Dendritic cell treated with granulocyte-macrophage colony-stimulating factor and Interleukin-4, amounts not matched to agents 40 ng/mL and 50 ng/mL, for 4 days (primary cell): ENCODE data around the gene GLT8D2.

Experiments
- H3K27ac Mint-ChIP-seq: one replicate; pipeline ENCODE4 v1.8.0; 2022; ENCODE audit warnings: mild to moderate bottlenecking, mixed read lengths
- H3K27me3 Mint-ChIP-seq: one replicate; pipeline ENCODE4 v1.8.0; 2022; ENCODE audit warnings: mild to moderate bottlenecking, mixed read lengths
- H3K36me3 Mint-ChIP-seq: one replicate; pipeline ENCODE4 v1.8.0; 2022; ENCODE audit warnings: low read depth, mixed read lengths
- H3K4me1 Mint-ChIP-seq: one replicate; pipeline ENCODE4 v1.8.0; 2022; ENCODE audit warnings: low read depth, mixed read lengths
- H3K4me3 Mint-ChIP-seq: one replicate; pipeline ENCODE4 v1.8.0; 2022; ENCODE audit warnings: mild to moderate bottlenecking, moderate library complexity, mixed read lengths
- H3K9me3 Mint-ChIP-seq: one replicate; pipeline ENCODE4 v1.8.0; 2022; ENCODE audit warnings: mixed read lengths
- intact Hi-C: fragments of 100-400 bp; cut with micrococcal nuclease; formaldehyde crosslinking; loops from one replicate; pipeline ENCODE4 v1.15.0; 2022

Gene GLT8D2, protein sequence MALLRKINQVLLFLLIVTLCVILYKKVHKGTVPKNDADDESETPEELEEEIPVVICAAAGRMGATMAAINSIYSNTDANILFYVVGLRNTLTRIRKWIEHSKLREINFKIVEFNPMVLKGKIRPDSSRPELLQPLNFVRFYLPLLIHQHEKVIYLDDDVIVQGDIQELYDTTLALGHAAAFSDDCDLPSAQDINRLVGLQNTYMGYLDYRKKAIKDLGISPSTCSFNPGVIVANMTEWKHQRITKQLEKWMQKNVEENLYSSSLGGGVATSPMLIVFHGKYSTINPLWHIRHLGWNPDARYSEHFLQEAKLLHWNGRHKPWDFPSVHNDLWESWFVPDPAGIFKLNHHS

DNA sequence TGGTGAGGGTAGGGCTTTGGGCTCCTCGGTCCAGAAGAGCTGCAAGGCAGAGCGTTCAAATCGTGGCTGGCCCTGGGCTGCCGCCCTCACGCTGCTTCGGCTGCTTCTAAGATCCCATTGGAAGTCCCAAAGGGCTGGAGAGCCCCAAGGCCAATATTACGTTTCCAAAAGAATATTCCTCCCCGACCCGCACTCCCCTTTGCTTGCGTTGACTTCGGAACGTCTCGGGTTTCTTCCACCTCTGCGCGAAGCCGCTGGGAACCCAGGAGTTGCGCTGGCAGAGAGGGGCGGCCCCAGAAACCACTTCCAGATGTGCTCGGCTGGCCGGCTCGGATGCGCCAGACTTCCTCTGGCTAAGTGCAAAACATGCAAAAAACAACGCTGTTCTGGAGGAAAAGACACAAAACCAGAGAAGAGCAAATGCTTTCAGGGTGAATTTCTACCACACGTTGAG lies at the start of gene GLT8D2:
Gene GLT8D2 (minus strand): TSS at position 285 of the 454 bp plus-strand sequence. CDS start 30,539 bp downstream, outside the sequence.
- no peaks in the 10 kb centered on the region for H3K36me3 Mint-ChIP-seq
- H3K4me1 Mint-ChIP-seq, result peaks cover 10% of the 10 kb centered on the region
- intact Hi-C loops, result no loop called here
- peaks cover 42% of the 10 kb centered on the region for H3K27me3 Mint-ChIP-seq
- no peak within 1 kb of the TSS for H3K4me3 Mint-ChIP-seq
- H3K27ac Mint-ChIP-seq, result no peak within 1 kb of the TSS
- no peaks in the 10 kb centered on the region for H3K9me3 Mint-ChIP-seq

DNA sequence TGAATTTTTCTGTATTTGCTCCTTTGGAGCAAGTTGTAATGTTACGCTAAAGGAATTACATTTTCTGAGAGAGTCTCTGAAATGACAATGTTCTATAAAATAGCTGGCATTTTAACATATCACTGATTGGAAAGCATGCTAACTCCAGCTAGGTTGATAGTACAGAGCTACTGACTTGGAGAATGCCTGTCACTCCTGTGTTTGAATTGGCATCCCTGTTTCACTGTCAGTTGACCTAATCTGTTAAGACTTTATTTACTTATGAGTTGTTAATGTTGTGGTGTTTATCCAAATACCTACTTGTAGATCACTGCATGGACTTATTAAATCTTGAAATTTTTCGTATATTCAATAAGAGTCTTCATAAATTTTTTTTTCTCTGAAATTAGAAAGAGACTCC lies 48.0 kb upstream of the GLT8D2 start:
- H3K27ac Mint-ChIP-seq, result no peak overlapping the region
- no peaks in the 10 kb centered on the region for H3K4me1 Mint-ChIP-seq
- no peak overlapping the region for H3K4me3 Mint-ChIP-seq
- intact Hi-C loops, result loop anchor here (10.0 kb wide), 2 partner anchors 113 to 1037 kb away; no protein-coding TSS in a partner anchor
- H3K27me3 Mint-ChIP-seq, result no peaks in the 10 kb centered on the region
- H3K36me3 Mint-ChIP-seq, result peaks cover 67% of the 10 kb centered on the region
- H3K9me3 Mint-ChIP-seq, result no peaks in the 10 kb centered on the region

DNA sequence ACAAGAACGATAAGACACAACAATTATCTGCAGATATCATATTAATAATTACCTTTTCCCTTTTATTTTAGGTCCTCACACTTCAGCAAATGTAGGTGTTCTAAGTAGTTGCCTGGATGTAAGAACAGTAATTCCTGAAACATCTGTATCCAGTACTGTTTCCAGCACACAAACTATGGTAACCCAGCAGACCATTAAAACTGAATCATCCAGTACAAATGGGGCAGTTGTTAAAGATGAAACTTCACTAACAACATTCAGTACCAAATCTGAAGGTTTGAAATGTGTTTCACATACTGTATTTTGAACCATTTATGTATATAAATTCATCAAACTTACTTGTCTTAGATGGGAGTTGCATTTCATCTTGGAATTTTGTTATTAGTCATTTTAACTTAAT lies 45.3 kb upstream of the GLT8D2 start:
- Mint-ChIP-seq H3K4me1 (no peaks in the 10 kb centered on the region), H3K27ac (no peak overlapping the region), H3K9me3 (no peaks in the 10 kb centered on the region), H3K27me3 (no peaks in the 10 kb centered on the region), H3K36me3 (peaks cover 64% of the 10 kb centered on the region), H3K4me3 (no peak overlapping the region)
- intact Hi-C loops, result loop anchor here (10.0 kb wide), 2 partner anchors 110 to 1040 kb away; no protein-coding TSS in a partner anchor

DNA sequence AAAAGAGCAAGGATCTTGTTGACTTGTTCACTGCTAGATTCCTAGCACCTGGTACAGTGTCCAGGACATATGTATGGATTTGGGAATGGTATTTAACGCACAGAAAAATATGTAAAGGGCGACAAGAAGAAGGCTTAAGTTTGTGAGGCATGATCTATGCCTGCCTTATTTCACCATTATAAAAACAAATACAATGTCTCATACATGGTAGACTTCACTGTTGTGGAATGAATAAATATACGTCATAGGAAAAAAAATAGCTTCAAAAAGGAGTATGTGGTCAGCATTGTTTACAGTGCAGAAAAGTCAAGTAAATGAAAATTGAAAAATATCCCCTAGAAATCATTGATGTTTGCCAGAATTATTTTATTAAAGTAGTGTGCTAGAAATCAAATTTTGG lies 44.3 kb upstream of the GLT8D2 start:
- intact Hi-C loops, result loop anchor here (10.0 kb wide), 2 partner anchors 109 to 1041 kb away; no protein-coding TSS in a partner anchor
- Mint-ChIP-seq H3K36me3 (peaks cover 72% of the 10 kb centered on the region), H3K27ac (no peak overlapping the region), H3K4me3 (no peak overlapping the region), H3K9me3 (no peaks in the 10 kb centered on the region), H3K4me1 (no peaks in the 10 kb centered on the region), H3K27me3 (no peaks in the 10 kb centered on the region)

DNA sequence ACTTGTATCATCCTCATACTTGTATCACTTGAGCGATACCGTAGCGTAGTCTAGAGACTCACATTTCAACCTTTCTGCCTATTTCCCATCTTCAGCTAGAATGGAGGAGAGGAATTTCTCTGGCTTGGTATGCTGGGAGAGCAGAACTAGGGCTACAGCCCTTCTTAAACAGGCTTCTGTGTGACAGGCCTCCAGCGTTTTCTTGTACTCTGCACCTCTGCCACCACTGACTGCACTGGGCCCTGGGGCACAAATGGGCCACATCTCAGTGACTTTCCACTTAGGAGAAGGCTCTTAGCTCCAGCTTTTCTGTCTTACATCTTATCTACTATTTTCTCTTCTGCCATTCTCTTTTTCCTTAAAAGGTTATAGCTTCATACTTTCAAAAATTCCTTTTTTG lies 41.1 kb upstream of the GLT8D2 start:
- H3K4me3 Mint-ChIP-seq, result no peak overlapping the region
- H3K27me3 Mint-ChIP-seq, result no peaks in the 10 kb centered on the region
- no peaks in the 10 kb centered on the region for H3K4me1 Mint-ChIP-seq
- H3K27ac Mint-ChIP-seq, result no peak overlapping the region
- no peaks in the 10 kb centered on the region for H3K9me3 Mint-ChIP-seq
- intact Hi-C loops, result loop anchor here (10.0 kb wide), 2 partner anchors 106 to 1044 kb away; no protein-coding TSS in a partner anchor
- H3K36me3 Mint-ChIP-seq, result peaks cover 67% of the 10 kb centered on the region

DNA sequence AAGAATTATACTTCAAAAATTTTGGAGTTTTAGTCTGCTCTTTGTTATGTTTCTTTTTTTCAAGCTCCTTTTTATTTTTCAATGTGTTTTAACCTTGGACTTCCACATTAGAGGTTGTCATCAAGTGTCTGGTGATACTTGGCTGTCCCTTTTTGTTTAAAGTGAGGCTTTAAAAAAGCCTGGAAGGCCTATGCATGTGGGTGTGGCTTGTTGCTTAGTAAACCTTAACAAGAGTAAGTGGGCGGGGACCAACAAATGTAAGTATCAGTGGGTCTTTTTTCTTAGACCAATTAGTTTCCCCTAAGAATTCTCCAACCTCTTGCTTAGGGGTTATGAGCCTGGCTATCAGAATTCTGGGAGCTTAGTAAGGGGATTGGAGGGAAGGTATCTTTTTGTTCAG lies 40.7 kb upstream of the GLT8D2 start:
- no peaks in the 10 kb centered on the region for H3K9me3 Mint-ChIP-seq
- no peaks in the 10 kb centered on the region for H3K27me3 Mint-ChIP-seq
- H3K36me3 Mint-ChIP-seq, result peaks cover 72% of the 10 kb centered on the region
- intact Hi-C loops, result loop anchor here (10.0 kb wide), 2 partner anchors 106 to 1044 kb away; no protein-coding TSS in a partner anchor
- H3K27ac Mint-ChIP-seq, result no peak overlapping the region
- H3K4me1 Mint-ChIP-seq, result no peaks in the 10 kb centered on the region
- H3K4me3 Mint-ChIP-seq, result no peak overlapping the region

DNA sequence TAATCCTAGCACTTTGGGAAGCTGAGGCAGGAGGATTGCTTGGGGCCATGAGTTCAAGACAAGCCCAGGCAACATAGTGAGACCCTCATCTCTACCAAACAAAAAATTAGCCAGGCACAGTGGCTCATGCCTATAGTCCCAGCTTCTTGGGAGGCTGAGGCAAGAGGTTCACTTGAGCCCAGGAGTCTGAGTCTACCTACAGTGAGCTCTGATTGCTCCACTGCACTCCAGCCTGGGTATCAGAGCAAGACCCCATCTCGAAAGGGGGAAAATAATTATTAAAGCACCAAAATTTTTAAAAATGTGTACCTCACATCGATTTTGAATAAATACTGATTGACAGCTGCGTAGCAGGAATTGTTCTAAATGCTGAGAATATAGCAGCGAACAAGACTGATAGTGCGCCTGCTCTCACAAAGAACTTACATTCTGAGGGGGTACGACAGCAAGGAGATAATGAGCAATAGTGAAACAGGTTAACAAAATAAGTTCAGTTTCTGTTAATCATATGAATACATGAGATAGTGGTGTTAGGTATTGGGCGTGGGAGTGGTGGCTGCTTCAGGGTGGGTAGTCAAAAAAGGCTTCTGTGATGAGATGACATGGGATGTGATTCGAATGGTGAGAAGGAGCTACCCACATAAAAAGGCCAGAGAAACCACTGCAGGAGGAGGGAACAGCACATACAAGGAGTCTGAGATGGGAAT lies 33.9 kb upstream of the GLT8D2 start:
- Mint-ChIP-seq H3K36me3 (peaks cover 48% of the 10 kb centered on the region), H3K27ac (no peak overlapping the region)

DNA sequence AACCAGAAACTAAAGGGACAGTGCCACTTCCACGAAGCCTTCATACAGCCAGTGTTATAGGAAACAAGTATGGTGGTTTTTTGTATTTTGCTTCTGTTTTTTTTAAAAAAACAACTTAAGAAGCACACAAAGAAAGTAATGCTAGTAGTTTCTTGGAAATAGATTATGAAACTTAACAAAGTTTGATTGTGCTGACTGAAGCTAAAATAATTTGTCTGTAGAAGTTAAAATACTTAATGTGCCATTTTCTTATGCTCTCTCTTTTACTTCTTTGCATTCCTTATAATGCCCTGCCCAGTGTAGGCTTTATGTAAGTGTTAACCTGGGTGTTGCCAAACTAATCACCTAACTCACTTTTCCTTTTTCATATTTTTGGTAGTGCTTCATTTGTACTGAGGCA lies 30.8 kb upstream of the GLT8D2 start:
- H3K9me3 Mint-ChIP-seq, result no peaks in the 10 kb centered on the region
- H3K27ac Mint-ChIP-seq, result peak overlapping the region; percentile 71
- peaks cover 5% of the 10 kb centered on the region for H3K4me1 Mint-ChIP-seq
- no peak overlapping the region for H3K4me3 Mint-ChIP-seq
- H3K36me3 Mint-ChIP-seq, result peaks cover 56% of the 10 kb centered on the region
- intact Hi-C loops, result loop anchor here (10.0 kb wide), 1 partner anchor 254 kb away; no protein-coding TSS in a partner anchor
- no peaks in the 10 kb centered on the region for H3K27me3 Mint-ChIP-seq

More for the DNA sequence above, 33.9 kb upstream of the GLT8D2 start:
- Mint-ChIP-seq H3K9me3 (no peaks in the 10 kb centered on the region), H3K4me3 (no peak overlapping the region), H3K4me1 (peaks cover 5% of the 10 kb centered on the region), H3K27me3 (no peaks in the 10 kb centered on the region)
- intact Hi-C loops, result loop anchor here (10.0 kb wide), 1 partner anchor 251 kb away; no protein-coding TSS in a partner anchor

DNA sequence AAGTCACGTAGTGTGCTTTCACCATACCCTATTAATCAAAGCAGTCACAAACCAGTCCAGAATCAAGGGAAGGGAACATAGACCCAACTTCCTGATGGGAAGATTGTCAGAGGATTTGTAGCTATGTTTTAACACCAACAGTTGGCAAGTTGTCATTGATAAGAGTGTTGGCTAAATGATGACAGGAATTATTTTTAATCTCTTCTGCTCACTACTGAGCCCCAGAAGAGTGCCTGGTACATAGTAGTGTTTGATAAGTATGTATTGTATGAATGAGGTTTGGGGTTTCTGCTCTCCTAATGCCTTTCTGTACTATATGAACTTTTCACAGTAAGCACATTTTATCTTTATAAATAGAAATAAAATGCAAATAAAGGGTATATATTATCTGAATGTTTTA lies 29.0 kb upstream of the GLT8D2 start:
- intact Hi-C loops, result no loop called here
- H3K27ac Mint-ChIP-seq, result no peak overlapping the region
- no peaks in the 10 kb centered on the region for H3K9me3 Mint-ChIP-seq
- H3K27me3 Mint-ChIP-seq, result no peaks in the 10 kb centered on the region
- H3K36me3 Mint-ChIP-seq, result peaks cover 52% of the 10 kb centered on the region
- no peak overlapping the region for H3K4me3 Mint-ChIP-seq
- peaks cover 5% of the 10 kb centered on the region for H3K4me1 Mint-ChIP-seq

DNA sequence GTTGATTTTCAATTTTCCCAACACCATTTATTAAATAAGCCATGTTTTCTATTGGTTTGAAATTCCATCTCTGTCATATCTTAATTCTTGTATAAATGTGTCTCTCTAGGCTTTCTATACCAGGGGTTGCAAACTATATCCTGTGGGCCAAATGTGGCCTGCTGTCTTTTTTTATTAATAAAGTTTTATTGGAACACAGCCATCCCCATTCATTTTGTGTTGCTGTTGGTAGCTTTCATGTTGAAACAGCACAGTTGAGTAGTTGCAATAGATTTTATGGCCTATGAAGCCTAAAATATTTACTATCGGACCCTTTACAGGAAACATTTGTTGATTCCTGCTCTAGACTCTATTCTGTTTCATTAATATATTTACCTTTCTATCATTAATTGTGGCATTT lies 23.7 kb upstream of the GLT8D2 start:
- intact Hi-C loops, result no loop called here
- H3K27me3 Mint-ChIP-seq, result no peaks in the 10 kb centered on the region
- H3K4me1 Mint-ChIP-seq, result peaks cover 5% of the 10 kb centered on the region
- no peak overlapping the region for H3K4me3 Mint-ChIP-seq
- peaks cover 85% of the 10 kb centered on the region for H3K36me3 Mint-ChIP-seq
- no peaks in the 10 kb centered on the region for H3K9me3 Mint-ChIP-seq
- H3K27ac Mint-ChIP-seq, result no peak overlapping the region

DNA sequence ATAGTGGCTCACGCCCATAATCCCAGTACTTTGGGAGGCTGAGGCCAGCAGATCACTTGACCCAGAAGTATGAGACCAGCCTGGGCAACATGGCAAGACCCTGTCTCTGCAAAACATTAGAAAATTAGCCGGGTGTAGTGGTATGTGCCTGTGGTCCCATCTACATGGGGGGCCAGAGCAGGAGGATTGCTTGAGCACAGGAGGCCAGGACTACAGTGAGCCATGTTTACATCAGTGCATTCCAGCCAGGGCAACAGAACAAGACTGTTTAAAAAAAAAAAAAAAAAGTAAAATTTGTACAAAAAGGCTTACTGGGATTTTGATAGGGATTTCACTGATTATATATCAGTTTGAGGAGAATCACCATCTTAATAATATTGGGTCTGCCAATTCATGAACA lies 22.1 kb upstream of the GLT8D2 start:
- H3K9me3 Mint-ChIP-seq, result no peaks in the 10 kb centered on the region
- peaks cover 87% of the 10 kb centered on the region for H3K36me3 Mint-ChIP-seq
- peaks cover 8% of the 10 kb centered on the region for H3K4me1 Mint-ChIP-seq
- no peak overlapping the region for H3K27ac Mint-ChIP-seq
- no peaks in the 10 kb centered on the region for H3K27me3 Mint-ChIP-seq
- no peak overlapping the region for H3K4me3 Mint-ChIP-seq
- intact Hi-C loops, result no loop called here

DNA sequence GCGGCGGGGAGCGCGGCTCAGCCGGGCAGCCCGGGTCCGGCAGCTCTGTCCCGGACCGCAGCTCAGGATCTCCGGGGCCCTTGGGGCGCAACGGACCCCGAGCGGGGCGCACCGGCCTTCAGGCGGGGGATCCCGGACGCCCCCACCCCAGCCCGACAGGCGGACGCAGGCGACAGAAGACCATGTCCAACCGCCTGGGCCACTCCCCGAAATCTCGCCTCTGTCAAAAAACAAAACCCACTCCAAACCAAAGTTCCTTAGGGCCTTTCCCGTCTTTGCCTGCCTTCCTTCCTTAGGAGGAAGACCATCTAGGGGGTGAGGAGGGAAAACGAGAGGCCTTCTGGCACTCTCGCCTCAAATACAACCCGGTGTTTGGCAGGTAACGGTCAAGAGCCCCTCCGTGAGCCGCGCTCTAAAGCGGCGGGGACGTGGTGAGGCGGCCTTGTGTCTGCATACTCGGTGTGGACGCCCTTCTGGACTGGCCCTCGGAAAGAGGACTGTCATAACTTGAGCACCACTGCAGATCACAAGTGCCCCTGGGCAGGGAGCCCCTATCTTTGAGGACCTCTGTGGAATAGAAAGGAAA lies 14.9 kb upstream of the GLT8D2 start:
- Mint-ChIP-seq H3K36me3 (peaks cover 49% of the 10 kb centered on the region), H3K27ac (peak overlapping the region; percentile 89), H3K4me1 (peaks cover 14% of the 10 kb centered on the region), H3K27me3 (peaks cover 8% of the 10 kb centered on the region), H3K9me3 (no peaks in the 10 kb centered on the region), H3K4me3 (peak overlapping the region; percentile 90)
- intact Hi-C loops, result loop anchor here (2.0 to 5.0 kb wide), 2 partner anchors 44 to 108 kb away; a partner anchor contains a TSS

DNA sequence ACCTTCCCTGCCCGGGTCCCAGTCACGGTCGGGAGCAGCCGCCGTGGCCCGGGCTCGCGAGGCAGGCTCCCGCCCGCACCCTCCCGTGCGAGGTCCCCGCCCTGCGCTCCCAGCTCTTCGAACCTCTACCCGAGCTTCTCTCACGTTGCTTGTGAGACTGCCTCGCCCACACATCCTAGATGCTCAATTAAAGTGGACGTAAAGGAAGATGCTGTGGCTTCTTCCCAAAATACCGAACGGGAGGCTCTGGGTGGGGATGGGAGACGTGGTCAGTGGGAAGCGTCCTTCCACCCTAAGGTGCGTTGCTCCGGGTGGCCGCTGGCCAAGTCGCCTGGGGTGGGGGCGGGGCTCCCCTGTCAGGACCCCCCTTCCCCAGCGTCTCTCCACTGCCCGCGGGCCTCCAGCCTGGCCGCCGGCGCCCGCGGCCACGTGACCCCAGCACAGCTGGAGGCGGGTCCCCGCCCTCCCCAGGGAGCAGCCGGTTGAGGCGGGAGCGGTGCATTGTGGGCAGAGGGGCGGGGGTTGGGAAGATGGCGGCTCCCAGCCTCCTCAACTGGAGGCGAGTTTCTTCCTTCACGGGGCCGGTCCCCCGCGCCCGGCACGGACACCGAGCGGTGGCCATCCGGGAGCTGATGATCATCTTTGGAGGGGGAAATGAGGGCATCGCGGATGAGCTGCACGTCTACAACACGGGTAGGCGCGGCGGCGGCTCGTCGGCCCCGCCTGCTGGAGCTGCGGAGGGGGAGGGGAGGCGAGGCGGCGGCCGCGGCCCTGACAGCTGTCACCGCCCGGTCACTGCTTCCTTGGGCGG lies 14.2 kb upstream of the GLT8D2 start, which contains the start of gene HCFC2:
Gene HCFC2 (plus strand): TSS at position 501 of the 811 bp plus-strand sequence. CDS start 30 bp downstream, at position 531.
- H3K4me1 Mint-ChIP-seq, result peaks cover 14% of the 10 kb centered on the region
- peaks cover 8% of the 10 kb centered on the region for H3K27me3 Mint-ChIP-seq
- no peaks in the 10 kb centered on the region for H3K9me3 Mint-ChIP-seq
- H3K27ac Mint-ChIP-seq, result peak within 1 kb of the TSS; percentile 89
- intact Hi-C loops, result loop anchor here (2.0 to 5.0 kb wide), 2 partner anchors 45 to 107 kb away; a partner anchor contains a TSS
- peak within 1 kb of the TSS; percentile 90 for H3K4me3 Mint-ChIP-seq
- H3K36me3 Mint-ChIP-seq, result peaks cover 42% of the 10 kb centered on the region
